GM13976 (cell line): ENCODE results near the gene CAV3.

Source experiments
- DNase-seq: peaks from one replicate; pipeline ENCODE4 v3.0.0; 2012; ENCODE audit warnings: low spot score
- CTCF ChIP-seq: IDR thresholded peaks from 2 replicates; pipeline ENCODE4 v1.5.1; 2012; ENCODE audit warnings: borderline replicate concordance, mild to moderate bottlenecking; ENCODE audit not compliant: insufficient read depth; ENCODE audit errors: extremely low read depth, missing control alignments, control extremely low read depth
- in situ Hi-C: fragments of 300-500 bp; cut with MboI; formaldehyde crosslinking; loops from one replicate; pipeline ENCODE4 v1.12.0; 2022; ENCODE audit warnings: low sequenced_read_pairs, mixed read lengths, inconsistent platforms; ENCODE audit not compliant: unreplicated experiment

The CAV3 gene

GRCh38 chr3:8760506-8760905, 26.9 kb downstream of the CAV3 start:
- in situ Hi-C loops: no loop called here
- TF ChIP-seq CTCF: no peak
- no peak for DNase-seq

- in situ Hi-C loops: no loop called here
- TF ChIP-seq CTCF: no peak
- DNase-seq: no peak
Measured at GRCh38 chr3:8761866-8762265, 28.3 kb downstream of the CAV3 start.

- in situ Hi-C loops: no loop called here
- no peak for DNase-seq
- TF ChIP-seq CTCF: no peak
Measured at GRCh38 chr3:8762607-8763377, 29.2 kb downstream of the CAV3 start.

- DNase-seq: no peak
Measured at GRCh38 chr3:8764528-8764927, 30.9 kb downstream of the CAV3 start.

GRCh38 chr3:8765528-8765927, 31.9 kb downstream of the CAV3 start:
- in situ Hi-C loops: no loop called here
- DNase-seq: no peak
- no peak for TF ChIP-seq CTCF

More at GRCh38 chr3:8764528-8764927, 30.9 kb downstream of the CAV3 start:
- in situ Hi-C loops: no loop called here
- no peak for TF ChIP-seq CTCF

GRCh38 chr3:8766148-8766547, 32.5 kb downstream of the CAV3 start:
- DNase-seq: no peak
- TF ChIP-seq CTCF: no peak
- in situ Hi-C loops: no loop called here

- in situ Hi-C loops: no loop called here
- peak; percentile 48 for DNase-seq
- no peak for TF ChIP-seq CTCF
Measured at GRCh38 chr3:8767256-8767666, 33.7 kb downstream of the CAV3 start.
